OCI-LY7 (cell line): Measurements from ENCODE around the gene NTRK3.

Source experiments
- EZH2phosphoT487 ChIP-seq: fragments of 200-600 bp; sonication (generic); IDR thresholded peaks from 2 replicates; pipeline ENCODE4 v1.6.1; 2018; ENCODE audit warnings: low read depth, borderline replicate concordance, mild to moderate bottlenecking, mixed run types, antibody characterized with exemption, low read length, moderate library complexity, mixed read lengths
- TF ChIP-seq, protein P1 (sequence below): fragments of 200-600 bp; sonication (generic); conservative IDR thresholded peaks from 2 replicates; pipeline ENCODE4 v1.5.1; 2014; ENCODE audit warnings: mild to moderate bottlenecking, antibody characterized with exemption, low read length, moderate library complexity, mixed read lengths

- TF ChIP-seq, protein P1, sequence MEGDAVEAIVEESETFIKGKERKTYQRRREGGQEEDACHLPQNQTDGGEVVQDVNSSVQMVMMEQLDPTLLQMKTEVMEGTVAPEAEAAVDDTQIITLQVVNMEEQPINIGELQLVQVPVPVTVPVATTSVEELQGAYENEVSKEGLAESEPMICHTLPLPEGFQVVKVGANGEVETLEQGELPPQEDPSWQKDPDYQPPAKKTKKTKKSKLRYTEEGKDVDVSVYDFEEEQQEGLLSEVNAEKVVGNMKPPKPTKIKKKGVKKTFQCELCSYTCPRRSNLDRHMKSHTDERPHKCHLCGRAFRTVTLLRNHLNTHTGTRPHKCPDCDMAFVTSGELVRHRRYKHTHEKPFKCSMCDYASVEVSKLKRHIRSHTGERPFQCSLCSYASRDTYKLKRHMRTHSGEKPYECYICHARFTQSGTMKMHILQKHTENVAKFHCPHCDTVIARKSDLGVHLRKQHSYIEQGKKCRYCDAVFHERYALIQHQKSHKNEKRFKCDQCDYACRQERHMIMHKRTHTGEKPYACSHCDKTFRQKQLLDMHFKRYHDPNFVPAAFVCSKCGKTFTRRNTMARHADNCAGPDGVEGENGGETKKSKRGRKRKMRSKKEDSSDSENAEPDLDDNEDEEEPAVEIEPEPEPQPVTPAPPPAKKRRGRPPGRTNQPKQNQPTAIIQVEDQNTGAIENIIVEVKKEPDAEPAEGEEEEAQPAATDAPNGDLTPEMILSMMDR = no peak
- no peak for TF ChIP-seq EZH2phosphoT487
These were observed 16.9 kb downstream of the NTRK3 start for GRCh38 chr15:88239594-88239993.
